SK-N-MC (cell line): Measurements from ENCODE around the gene UBE2G2.

Experiments
- EZH2 ChIP-seq: fragments of 200-600 bp; sonication (generic); IDR thresholded peaks from one replicate; pipeline ENCODE4 v1.6.1; 2017; ENCODE audit warnings: antibody characterized with exemption
- FOXP2 ChIP-seq: optimal IDR thresholded peaks from 2 replicates; pipeline ENCODE3; 2011; ENCODE audit warnings: mild to moderate bottlenecking, moderate library complexity; ENCODE audit not compliant: insufficient read depth; ENCODE audit errors: extremely low read length, control extremely low read depth
- POLR2AphosphoS5 ChIP-seq: IDR thresholded peaks from 2 replicates; pipeline ENCODE4 v1.6.1; 2012; ENCODE audit warnings: mild to moderate bottlenecking, low read depth, low read length, borderline replicate concordance

DNA sequence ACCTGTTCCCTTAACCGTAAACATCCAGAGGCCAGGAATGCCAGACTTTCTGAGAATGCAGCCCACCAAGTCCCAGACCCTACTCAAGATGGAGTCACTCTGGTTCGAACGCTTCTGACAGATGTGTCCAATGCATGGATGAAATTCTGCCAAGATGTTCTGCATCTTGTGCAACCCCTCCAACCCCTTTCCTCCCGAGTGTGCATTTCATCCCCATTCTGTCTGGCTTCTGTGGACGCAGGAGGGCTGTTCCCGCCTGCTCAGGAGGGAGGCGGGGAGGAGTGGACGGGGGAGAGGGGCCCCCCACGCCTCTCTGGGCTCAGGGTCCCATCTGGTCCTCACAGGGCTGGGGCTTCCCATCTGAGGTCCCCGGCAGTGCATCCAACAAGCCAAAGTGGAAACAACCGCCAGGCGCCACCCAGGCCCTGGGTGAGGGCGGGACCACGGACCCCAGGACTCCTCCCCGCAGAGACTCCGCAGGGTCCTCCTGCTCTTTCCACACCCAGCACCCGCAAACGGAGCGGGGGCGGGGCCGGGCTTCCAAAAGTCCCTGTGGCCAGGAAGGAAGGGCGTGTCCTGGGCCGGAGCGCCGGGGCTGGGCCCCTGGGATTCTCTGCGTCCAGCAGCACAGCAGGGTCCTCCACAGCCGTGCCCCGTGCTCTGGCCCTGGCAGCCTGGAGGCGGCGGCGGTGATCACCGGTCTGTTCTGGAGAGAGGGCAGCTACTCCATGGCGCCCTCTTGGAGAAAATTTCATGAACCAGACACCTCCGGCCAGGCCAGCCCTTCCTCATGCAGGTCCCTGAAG, 44.0 kb upstream of the UBE2G2 start:
- no peak for TF ChIP-seq POLR2AphosphoS5
- no peak for TF ChIP-seq EZH2
- TF ChIP-seq FOXP2, result no peak
